Breast epithelium (tissue), 3 donors: ENCODE measurements around the gene PRKCE.

ENCODE experiments used
- POLR2A ChIP-seq: fragments of 450-650 bp; IDR thresholded peaks from one replicate; pipeline ENCODE4 v1.6.1; 2016; ENCODE audit warnings: antibody characterized with exemption, mild to moderate bottlenecking, moderate library complexity
- TF ChIP-seq, protein P1 (sequence below), 3 donors: fragments of 450-650 bp; IDR thresholded peaks; one replicate each; pipeline ENCODE4 v1.5.1; 2016 to 2017; ENCODE audit warnings: antibody characterized with exemption in 3 of 3, mild to moderate bottlenecking in 3 of 3, moderate library complexity in 3 of 3

DNA sequence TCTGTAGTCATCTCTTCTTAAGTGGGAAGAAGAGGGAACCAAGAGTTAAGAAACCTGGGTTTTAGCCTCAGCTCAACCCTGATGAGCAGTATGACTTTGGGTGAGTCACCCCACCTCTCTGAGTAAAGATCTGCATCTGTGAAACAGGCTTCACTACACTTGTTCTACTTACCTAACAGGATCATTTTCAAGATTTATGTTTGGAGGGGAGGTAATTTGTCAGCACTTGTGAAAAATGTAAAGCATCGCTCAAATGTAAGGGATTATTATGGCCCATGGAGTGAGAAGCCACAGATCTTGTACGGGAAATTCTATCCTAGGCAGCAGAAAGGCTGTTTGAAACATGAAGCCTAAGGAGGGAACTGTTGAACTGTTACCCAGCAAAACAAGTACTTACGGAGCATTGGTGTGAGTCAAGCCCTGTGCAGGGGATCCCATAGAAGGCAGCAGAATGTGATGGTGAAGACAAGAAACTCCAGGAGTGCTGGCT lies 160.6 kb downstream of the PRKCE start:
- TF ChIP-seq, protein P1, sequence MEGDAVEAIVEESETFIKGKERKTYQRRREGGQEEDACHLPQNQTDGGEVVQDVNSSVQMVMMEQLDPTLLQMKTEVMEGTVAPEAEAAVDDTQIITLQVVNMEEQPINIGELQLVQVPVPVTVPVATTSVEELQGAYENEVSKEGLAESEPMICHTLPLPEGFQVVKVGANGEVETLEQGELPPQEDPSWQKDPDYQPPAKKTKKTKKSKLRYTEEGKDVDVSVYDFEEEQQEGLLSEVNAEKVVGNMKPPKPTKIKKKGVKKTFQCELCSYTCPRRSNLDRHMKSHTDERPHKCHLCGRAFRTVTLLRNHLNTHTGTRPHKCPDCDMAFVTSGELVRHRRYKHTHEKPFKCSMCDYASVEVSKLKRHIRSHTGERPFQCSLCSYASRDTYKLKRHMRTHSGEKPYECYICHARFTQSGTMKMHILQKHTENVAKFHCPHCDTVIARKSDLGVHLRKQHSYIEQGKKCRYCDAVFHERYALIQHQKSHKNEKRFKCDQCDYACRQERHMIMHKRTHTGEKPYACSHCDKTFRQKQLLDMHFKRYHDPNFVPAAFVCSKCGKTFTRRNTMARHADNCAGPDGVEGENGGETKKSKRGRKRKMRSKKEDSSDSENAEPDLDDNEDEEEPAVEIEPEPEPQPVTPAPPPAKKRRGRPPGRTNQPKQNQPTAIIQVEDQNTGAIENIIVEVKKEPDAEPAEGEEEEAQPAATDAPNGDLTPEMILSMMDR (IDR thresholded peaks at IDR 0.05), result no peak
- TF ChIP-seq POLR2A, result no peak
